ENCODE measurements around the gene GRIP1.

DNA sequence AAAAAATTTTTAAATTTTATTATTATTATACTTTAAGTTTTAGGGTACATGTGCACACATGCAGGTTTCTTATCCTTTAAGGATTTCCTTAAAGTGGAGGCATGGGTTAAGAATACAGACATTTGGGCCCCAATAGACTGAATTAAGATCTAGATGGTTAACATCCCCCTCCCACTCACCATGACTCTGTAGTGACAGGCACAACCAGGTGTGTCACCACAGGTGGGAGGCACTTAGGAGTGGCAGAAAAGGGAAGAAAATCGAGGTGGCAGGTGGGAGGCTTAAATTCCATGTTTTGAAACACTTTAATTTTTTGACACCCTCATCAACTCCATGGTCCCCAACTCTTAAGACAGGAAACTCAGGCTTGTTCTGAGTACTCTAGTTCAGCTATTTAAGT, 37.6 kb upstream of the GRIP1 start:
- TF ChIP-seq, protein P1, sequence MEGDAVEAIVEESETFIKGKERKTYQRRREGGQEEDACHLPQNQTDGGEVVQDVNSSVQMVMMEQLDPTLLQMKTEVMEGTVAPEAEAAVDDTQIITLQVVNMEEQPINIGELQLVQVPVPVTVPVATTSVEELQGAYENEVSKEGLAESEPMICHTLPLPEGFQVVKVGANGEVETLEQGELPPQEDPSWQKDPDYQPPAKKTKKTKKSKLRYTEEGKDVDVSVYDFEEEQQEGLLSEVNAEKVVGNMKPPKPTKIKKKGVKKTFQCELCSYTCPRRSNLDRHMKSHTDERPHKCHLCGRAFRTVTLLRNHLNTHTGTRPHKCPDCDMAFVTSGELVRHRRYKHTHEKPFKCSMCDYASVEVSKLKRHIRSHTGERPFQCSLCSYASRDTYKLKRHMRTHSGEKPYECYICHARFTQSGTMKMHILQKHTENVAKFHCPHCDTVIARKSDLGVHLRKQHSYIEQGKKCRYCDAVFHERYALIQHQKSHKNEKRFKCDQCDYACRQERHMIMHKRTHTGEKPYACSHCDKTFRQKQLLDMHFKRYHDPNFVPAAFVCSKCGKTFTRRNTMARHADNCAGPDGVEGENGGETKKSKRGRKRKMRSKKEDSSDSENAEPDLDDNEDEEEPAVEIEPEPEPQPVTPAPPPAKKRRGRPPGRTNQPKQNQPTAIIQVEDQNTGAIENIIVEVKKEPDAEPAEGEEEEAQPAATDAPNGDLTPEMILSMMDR (IDR thresholded peaks at IDR 0.05; ENCODE audit: low read depth, low read length), result no peak
- no peak for TF ChIP-seq POLR2A (IDR thresholded peaks at IDR 0.05; ENCODE audit: extremely low read depth, insufficient read length)
- TF ChIP-seq, protein P2, sequence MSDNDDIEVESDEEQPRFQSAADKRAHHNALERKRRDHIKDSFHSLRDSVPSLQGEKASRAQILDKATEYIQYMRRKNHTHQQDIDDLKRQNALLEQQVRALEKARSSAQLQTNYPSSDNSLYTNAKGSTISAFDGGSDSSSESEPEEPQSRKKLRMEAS (IDR thresholded peaks at IDR 0.05; ENCODE audit: low read depth, low read length), result no peak

Data from NB4 (cell line).